ENCODE measurements around the gene FARP1. TPM values are rescaled to one million over a fixed set of nuclear protein-coding genes. Genes with fewer than 3 reads are reported as not detected.

FARP1 gene
- total and polyA plus RNA-seq, 2 of the 13 experiments (the other 11 are each of a cell fraction or from before 2014, with no cell fraction given), result 70.6 to 126 TPM

DNA sequence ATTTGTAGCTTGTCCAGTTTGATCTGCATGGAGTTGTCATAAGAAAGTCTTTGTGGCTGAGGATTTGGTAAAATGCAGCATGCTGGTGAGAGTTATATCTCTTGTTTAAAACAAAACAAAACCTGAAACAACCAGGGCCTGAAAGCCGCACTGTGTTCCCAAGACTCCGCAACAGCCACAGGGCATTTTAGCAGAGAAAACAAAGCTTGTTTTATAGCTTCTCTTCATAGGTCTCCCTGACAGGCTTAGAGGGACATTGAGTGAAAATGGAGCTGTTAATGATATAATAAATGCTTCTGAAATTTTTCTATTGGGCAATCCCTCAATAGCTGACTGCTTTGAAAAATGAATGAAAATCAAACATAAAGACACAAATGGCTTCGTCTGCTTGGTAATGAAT, 182.8 kb downstream of the FARP1 start:
- no peak overlapping the region for H3K27ac ChIP-seq (ENCODE audit: extremely low read length, insufficient read depth, low read length)
- intact Hi-C loops (cut with micrococcal nuclease; ENCODE audit: unreplicated experiment), result no loop called here

More for the DNA sequence above, 182.8 kb downstream of the FARP1 start:
- CTCF ChIA-PET (ENCODE audit: low intra/inter-chr PET ratio, low total read pairs), result no interaction called here
- ATAC-seq, result no peak
- no peak for DNase-seq (ENCODE audit: low spot score)
- no peaks in the 10 kb centered on the region for H3K27me3 ChIP-seq (ENCODE audit: control insufficient read depth in 1 of 2, insufficient read depth in 2 of 2, low read length in 2 of 2)
- no peak overlapping the region for H2AFZ ChIP-seq (ENCODE audit: low read length)
- no peaks in the 10 kb centered on the region for H3K9me3 ChIP-seq (ENCODE audit: low read length)
- in situ Hi-C loops (cut with HindIII; ENCODE audit: extremely low pct_ligation_motif_present, low pct_unique_long_range_greater_than_20kb), result no loop called here
- FAIRE-seq, result no peak
- POLR2A ChIA-PET, result no interaction called here
- peaks cover 73% of the 10 kb centered on the region for H3K4me1 ChIP-seq (ENCODE audit: insufficient read depth, low read length)
- peaks cover 91% of the 10 kb centered on the region for H3K79me2 ChIP-seq (ENCODE audit: insufficient read depth, low read length)
- H3K4me2 ChIP-seq (ENCODE audit: low read depth, low read length), result no peak overlapping the region
- no TSS peak for BruUV-seq (replicated peaks)
- WGBS (ENCODE audit: low lambda C conversion rate), result 95% methylated on average over 3 of the region's 3 CpGs
- H4K20me1 ChIP-seq (ENCODE audit: insufficient read depth, low read length), result peaks cover 54% of the 10 kb centered on the region
- TF ChIP-seq ZNF616 (CRISPR knock-in tag; IDR thresholded peaks at IDR 0.05; ENCODE audit: low read depth) (no peak), SALL1 (CRISPR knock-in tag; IDR thresholded peaks at IDR 0.05) (no peak), ZNF670 (CRISPR knock-in tag; IDR thresholded peaks at IDR 0.05; ENCODE audit: borderline replicate concordance) (no peak), TBL1XR1 (IDR thresholded peaks at IDR 0.05; ENCODE audit: borderline replicate concordance, low read length, partially characterized antibody) (no peak), RBM39 (IDR thresholded peaks at IDR 0.05; ENCODE audit: low read depth, low read length, poor library complexity, severe bottlenecking) (no peak), TAF15 (IDR thresholded peaks at IDR 0.05; ENCODE audit: low read depth, low read length, poor library complexity, severe bottlenecking) (no peak), EHMT2 (IDR thresholded peaks at IDR 0.05; ENCODE audit: borderline replicate concordance, low read depth, low read length) (no peak), ZNF350 (CRISPR knock-in tag; IDR thresholded peaks at IDR 0.05; ENCODE audit: borderline replicate concordance, low read depth) (no peak), IRF2 (CRISPR knock-in tag; IDR thresholded peaks at IDR 0.05) (no peak), SMARCC2 (IDR thresholded peaks at IDR 0.05) (no peak), ARNT2 (CRISPR knock-in tag; IDR thresholded peaks at IDR 0.05; ENCODE audit: low read depth) (no peak), JUND (CRISPR knock-in tag; IDR thresholded peaks at IDR 0.05) (no peak)
- TF ChIP-seq, protein P1, sequence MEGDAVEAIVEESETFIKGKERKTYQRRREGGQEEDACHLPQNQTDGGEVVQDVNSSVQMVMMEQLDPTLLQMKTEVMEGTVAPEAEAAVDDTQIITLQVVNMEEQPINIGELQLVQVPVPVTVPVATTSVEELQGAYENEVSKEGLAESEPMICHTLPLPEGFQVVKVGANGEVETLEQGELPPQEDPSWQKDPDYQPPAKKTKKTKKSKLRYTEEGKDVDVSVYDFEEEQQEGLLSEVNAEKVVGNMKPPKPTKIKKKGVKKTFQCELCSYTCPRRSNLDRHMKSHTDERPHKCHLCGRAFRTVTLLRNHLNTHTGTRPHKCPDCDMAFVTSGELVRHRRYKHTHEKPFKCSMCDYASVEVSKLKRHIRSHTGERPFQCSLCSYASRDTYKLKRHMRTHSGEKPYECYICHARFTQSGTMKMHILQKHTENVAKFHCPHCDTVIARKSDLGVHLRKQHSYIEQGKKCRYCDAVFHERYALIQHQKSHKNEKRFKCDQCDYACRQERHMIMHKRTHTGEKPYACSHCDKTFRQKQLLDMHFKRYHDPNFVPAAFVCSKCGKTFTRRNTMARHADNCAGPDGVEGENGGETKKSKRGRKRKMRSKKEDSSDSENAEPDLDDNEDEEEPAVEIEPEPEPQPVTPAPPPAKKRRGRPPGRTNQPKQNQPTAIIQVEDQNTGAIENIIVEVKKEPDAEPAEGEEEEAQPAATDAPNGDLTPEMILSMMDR (CRISPR knock-in tag; IDR thresholded peaks at IDR 0.05), result no peak
- TF ChIP-seq, protein P2, sequence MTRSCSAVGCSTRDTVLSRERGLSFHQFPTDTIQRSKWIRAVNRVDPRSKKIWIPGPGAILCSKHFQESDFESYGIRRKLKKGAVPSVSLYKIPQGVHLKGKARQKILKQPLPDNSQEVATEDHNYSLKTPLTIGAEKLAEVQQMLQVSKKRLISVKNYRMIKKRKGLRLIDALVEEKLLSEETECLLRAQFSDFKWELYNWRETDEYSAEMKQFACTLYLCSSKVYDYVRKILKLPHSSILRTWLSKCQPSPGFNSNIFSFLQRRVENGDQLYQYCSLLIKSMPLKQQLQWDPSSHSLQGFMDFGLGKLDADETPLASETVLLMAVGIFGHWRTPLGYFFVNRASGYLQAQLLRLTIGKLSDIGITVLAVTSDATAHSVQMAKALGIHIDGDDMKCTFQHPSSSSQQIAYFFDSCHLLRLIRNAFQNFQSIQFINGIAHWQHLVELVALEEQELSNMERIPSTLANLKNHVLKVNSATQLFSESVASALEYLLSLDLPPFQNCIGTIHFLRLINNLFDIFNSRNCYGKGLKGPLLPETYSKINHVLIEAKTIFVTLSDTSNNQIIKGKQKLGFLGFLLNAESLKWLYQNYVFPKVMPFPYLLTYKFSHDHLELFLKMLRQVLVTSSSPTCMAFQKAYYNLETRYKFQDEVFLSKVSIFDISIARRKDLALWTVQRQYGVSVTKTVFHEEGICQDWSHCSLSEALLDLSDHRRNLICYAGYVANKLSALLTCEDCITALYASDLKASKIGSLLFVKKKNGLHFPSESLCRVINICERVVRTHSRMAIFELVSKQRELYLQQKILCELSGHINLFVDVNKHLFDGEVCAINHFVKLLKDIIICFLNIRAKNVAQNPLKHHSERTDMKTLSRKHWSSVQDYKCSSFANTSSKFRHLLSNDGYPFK (CRISPR knock-in tag; IDR thresholded peaks at IDR 0.05; ENCODE audit: borderline replicate concordance), result no peak
- H3K4me3 ChIP-seq (replicated peaks in 1 of 3; ENCODE audit: insufficient read depth in 1 of 3, low read depth in 2 of 3, low read length in 3 of 3), result no peak overlapping the region
- H3K36me3 ChIP-seq (replicated peaks in 1 of 2; ENCODE audit: control insufficient read depth in 1 of 2, insufficient read depth in 2 of 2, low read length in 2 of 2), result peaks cover 10 to 34% of the 10 kb centered on the region in 2 experiments; a peak in 4 of 5 replicates
- no peak overlapping the region for H3K9ac ChIP-seq (ENCODE audit: insufficient read depth, low read depth, low read length)

Measured in HepG2 (cell line).